ENCODE measurements around the gene TEF.

DNA sequence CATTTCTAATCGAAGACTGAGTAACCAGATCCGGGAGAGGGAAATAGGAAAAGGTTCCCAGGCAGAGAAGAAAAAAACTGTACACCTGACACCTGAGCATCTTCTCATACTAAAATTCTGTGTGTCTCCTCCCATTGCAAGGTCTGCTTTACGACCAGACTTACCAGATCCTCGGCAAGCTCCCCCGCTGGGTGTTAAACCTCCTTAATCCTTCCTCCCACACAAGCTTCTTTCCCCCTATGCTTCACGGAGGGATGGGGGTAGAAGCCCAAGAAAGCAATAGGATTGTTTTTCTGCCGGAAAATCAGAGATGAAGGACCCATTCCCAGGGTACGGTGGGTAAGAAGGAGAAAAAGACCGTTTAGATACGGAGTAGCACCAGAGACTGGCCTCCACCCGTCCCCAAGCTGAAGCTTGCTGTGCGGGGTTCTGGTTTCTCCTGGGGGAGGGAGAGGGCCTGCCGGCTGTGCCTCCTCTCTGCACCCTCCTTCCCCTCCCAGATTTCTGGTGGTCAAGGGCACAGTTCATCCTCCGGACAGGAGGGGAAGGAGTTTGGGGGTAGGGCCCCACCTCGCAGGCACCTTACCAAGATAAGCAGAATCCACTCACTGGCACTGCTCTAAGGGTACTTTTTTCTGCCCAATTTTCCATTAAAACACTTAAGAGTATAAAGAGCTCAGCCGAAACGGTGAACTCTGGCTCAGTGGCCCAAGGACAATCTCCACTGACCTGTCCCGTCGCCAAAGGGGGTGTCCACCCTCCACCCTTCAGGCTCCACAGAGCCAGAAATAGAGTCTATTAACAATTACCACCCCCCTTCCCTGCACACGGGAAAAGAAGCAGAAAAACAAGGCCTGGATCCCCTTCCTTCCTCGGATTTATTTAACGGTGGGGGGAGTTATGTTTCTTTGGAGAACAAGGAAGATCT lies 63.7 kb downstream of the TEF start:
- TF ChIP-seq, protein P1, sequence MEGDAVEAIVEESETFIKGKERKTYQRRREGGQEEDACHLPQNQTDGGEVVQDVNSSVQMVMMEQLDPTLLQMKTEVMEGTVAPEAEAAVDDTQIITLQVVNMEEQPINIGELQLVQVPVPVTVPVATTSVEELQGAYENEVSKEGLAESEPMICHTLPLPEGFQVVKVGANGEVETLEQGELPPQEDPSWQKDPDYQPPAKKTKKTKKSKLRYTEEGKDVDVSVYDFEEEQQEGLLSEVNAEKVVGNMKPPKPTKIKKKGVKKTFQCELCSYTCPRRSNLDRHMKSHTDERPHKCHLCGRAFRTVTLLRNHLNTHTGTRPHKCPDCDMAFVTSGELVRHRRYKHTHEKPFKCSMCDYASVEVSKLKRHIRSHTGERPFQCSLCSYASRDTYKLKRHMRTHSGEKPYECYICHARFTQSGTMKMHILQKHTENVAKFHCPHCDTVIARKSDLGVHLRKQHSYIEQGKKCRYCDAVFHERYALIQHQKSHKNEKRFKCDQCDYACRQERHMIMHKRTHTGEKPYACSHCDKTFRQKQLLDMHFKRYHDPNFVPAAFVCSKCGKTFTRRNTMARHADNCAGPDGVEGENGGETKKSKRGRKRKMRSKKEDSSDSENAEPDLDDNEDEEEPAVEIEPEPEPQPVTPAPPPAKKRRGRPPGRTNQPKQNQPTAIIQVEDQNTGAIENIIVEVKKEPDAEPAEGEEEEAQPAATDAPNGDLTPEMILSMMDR (conservative IDR thresholded peaks at IDR 0.05; ENCODE audit: low read depth, low read length) = no peak
- TF ChIP-seq EZH2 (IDR thresholded peaks at IDR 0.05; ENCODE audit: borderline replicate concordance, low read depth, low read length, poor library complexity, severe bottlenecking) = no peak
